PC-9 (cell line): Measurements from ENCODE around the gene CYLD. TPM values are rescaled to one million over a fixed set of nuclear protein-coding genes. Genes with fewer than 3 reads are reported as not detected.

Experiments used
- BruUV-seq: library from RNA; stranded (reverse); fragments of 400-500 nt; replicated peaks from 2 replicates; lab custom pipeline; 2021; lab: Mats Ljungman, UMichigan
- CTCF ChIA-PET: fragments of 300-600 bp; sonication (Branson Sonifier 250); formaldehyde crosslinking; loops from one replicate; lab custom pipeline; 2022; ENCODE audit warnings: antibody characterized with exemption; lab: Charles Lee
- POLR2A ChIA-PET: fragments of 300-600 bp; sonication (Branson Sonifier 250); formaldehyde crosslinking; loops from one replicate; lab custom pipeline; 2022; ENCODE audit warnings: antibody characterized with exemption; ENCODE audit not compliant: unreplicated experiment; lab: Charles Lee
- DNase-seq, 2 experiments: peaks; one replicate each; pipeline versions ENCODE4 v3.0.0 to v3.0.0-alpha.2; 2015 to 2022; ENCODE audit warnings: mixed read lengths in 1 of 2
- H2AFZ ChIP-seq: fragments of 200-600 bp; sonication (generic); 2 replicates; pipeline ENCODE4 v1.8.1; 2017; ENCODE audit warnings: antibody characterized with exemption
- H3F3A ChIP-seq: fragments of 200-600 bp; sonication (generic); 2 replicates; pipeline ENCODE4 v1.8.1; 2017; ENCODE audit warnings: antibody characterized with exemption, mild to moderate bottlenecking, low read depth; ENCODE audit not compliant: insufficient read depth
- H3K27ac ChIP-seq: fragments of 200-600 bp; sonication (generic); 2 replicates; pipeline ENCODE4 v1.6.1; 2016; ENCODE audit warnings: mixed run types
- H3K27me3 ChIP-seq: fragments of 200-600 bp; sonication (generic); 2 replicates; pipeline ENCODE4 v1.6.1; 2016; ENCODE audit warnings: low read depth, mixed run types; ENCODE audit not compliant: insufficient read depth
- H3K36me3 ChIP-seq: fragments of 200-600 bp; sonication (generic); 2 replicates; pipeline ENCODE4 v1.6.1; 2016; ENCODE audit warnings: low read depth, mixed run types
- H3K4me1 ChIP-seq: fragments of 200-600 bp; sonication (generic); replicated peaks from 2 replicates; pipeline ENCODE4 v1.6.1; 2016; ENCODE audit warnings: mixed run types; ENCODE audit not compliant: insufficient read depth
- H3K4me2 ChIP-seq: fragments of 200-600 bp; sonication (generic); 2 replicates; pipeline ENCODE4 v1.6.1; 2017; ENCODE audit warnings: mixed run types
- H3K4me3 ChIP-seq: fragments of 200-600 bp; sonication (generic); 2 replicates; pipeline ENCODE4 v1.6.1; 2016; ENCODE audit warnings: mixed run types
- H3K79me2 ChIP-seq: fragments of 200-600 bp; sonication (generic); 2 replicates; pipeline ENCODE4 v1.6.1; 2017; ENCODE audit warnings: low read depth, mixed run types
- H3K9me2 ChIP-seq: fragments of 200-600 bp; sonication (generic); 2 replicates; pipeline ENCODE4 v1.8.1; 2017; ENCODE audit warnings: mild to moderate bottlenecking; ENCODE audit not compliant: insufficient read depth
- H3K9me3 ChIP-seq: fragments of 200-600 bp; sonication (generic); 2 replicates; pipeline ENCODE4 v1.8.1; 2016; ENCODE audit warnings: low read depth; ENCODE audit not compliant: insufficient read depth
- H4K20me1 ChIP-seq: fragments of 200-600 bp; sonication (generic); 2 replicates; pipeline ENCODE4 v1.8.1; 2017; ENCODE audit not compliant: insufficient read depth
- CTCF ChIP-seq: fragments of 200-600 bp; sonication (generic); conservative IDR thresholded peaks from 2 replicates; pipeline ENCODE4 v1.6.1; 2017; ENCODE audit warnings: mixed run types, antibody characterized with exemption, mild to moderate bottlenecking, moderate library complexity
- EZH2 ChIP-seq: fragments of 200-600 bp; sonication (generic); IDR thresholded peaks from 2 replicates; pipeline ENCODE4 v1.8.0; 2017; ENCODE audit warnings: antibody characterized with exemption, low read depth
- intact Hi-C: fragments of 100-400 bp; cut with micrococcal nuclease; formaldehyde crosslinking; loops from one replicate; pipeline ENCODE4 v1.10.0; 2022; ENCODE audit not compliant: unreplicated experiment
- total RNA-seq: library from RNA; stranded (reverse); gene quantifications from 2 replicates; pipeline ENCODE4 v1.2.3, GENCODE V29; 2021

Gene CYLD
- total RNA-seq, 1 experiment from 2014 or later = 19.0 TPM

DNA sequence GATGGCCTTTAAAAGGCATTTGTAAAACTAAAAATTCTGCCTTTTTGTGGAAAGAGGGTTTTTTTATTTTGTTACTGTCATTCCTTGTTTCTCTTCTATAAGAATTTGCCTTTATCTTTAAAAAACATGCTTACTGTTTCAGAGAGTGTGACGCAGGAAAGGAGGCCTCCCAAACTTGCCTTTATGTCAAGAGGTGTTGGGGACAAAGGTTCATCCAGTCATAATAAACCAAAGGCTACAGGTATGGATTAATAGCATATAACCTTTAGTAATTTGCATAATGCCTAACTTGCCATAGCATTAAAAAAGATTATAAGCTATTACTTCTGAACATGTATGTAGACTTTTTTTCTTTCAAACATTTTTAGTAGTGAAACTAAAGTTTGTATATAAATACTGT lies 34.2 kb downstream of the CYLD start:
- H3K36me3 ChIP-seq = no peaks in the 10 kb centered on the region
- no peaks in the 10 kb centered on the region for H3K9me2 ChIP-seq
- H3K4me1 ChIP-seq = no peaks in the 10 kb centered on the region
- no peaks in the 10 kb centered on the region for H3K9me3 ChIP-seq
- H3K4me2 ChIP-seq = no peak overlapping the region
- no peaks in the 10 kb centered on the region for H4K20me1 ChIP-seq
- no TSS peak for BruUV-seq
- no peak overlapping the region for H3K4me3 ChIP-seq
- H2AFZ ChIP-seq = no peak overlapping the region
- H3K27ac ChIP-seq = no peak overlapping the region
- DNase-seq = no peak
- H3F3A ChIP-seq = no peaks in the 10 kb centered on the region
- ChIA-PET POLR2A (no interaction called here), CTCF (no interaction called here)
- TF ChIP-seq CTCF (no peak), EZH2 (no peak)
- intact Hi-C loops = no loop called here
- H3K27me3 ChIP-seq = no peaks in the 10 kb centered on the region
- H3K79me2 ChIP-seq = no peaks in the 10 kb centered on the region

DNA sequence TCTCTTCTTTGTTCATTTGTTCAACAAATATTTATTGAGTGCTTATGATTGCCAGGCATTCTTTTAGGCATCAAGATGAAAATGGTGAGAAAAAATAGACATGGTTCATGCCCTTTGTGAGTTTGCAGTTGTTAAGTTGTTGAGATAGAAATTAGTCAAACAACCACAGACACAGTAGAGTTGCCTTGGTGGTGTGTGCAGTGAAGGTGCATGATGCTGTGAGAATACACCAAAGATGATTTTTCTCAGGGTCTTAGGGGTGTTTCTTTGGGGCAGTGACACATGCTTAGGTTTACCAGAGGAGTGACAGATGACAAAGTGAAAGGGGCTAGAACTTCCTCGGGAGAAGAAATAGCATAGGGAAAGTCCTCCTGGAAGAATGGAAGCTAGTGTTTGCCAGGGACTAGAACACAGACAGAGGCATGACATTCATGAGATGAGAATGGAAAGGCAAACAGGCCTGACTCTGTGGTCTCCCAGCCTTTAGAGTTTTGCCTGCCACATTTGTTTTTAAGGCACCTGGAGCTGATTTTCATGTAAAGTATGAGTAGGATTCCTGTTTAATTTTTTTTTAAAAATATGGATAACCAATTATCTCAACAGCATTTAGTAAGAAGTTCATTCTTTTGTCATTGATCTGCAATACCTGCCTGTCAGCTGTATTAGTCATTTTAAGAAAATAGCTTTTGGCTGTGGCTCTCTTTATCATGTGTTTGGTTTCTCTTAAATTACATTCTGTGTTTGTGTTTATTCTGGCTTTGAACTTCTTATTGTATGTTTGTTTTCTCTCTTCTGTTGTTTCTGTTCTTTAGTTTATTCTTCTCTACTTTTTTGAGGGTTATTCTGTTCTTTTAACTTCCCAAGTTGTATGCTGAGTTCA lies 36.6 kb downstream of the CYLD start:
- H3K79me2 ChIP-seq = no peaks in the 10 kb centered on the region
- DNase-seq = no peak
- no peak overlapping the region for H3K4me2 ChIP-seq
- H3K36me3 ChIP-seq = no peaks in the 10 kb centered on the region
- no peak overlapping the region for H3K27ac ChIP-seq
- CTCF ChIA-PET = interaction anchor here (0.7 kb wide), 1 partner anchor 110 kb away, joined by 3 read pairs; no protein-coding TSS in a partner anchor
- TF ChIP-seq CTCF (no peak), EZH2 (no peak)
- H2AFZ ChIP-seq = no peak overlapping the region
- no peaks in the 10 kb centered on the region for H3K9me2 ChIP-seq
- POLR2A ChIA-PET = interaction anchor here (0.6 kb wide), 1 partner anchor 494 kb away, joined by 3 read pairs; no protein-coding TSS in a partner anchor
- H4K20me1 ChIP-seq = no peaks in the 10 kb centered on the region
- intact Hi-C loops = no loop called here
- no peaks in the 10 kb centered on the region for H3K27me3 ChIP-seq
- H3K4me1 ChIP-seq = no peaks in the 10 kb centered on the region
- H3F3A ChIP-seq = no peaks in the 10 kb centered on the region
- no peak overlapping the region for H3K4me3 ChIP-seq
- no TSS peak for BruUV-seq
- no peaks in the 10 kb centered on the region for H3K9me3 ChIP-seq

DNA sequence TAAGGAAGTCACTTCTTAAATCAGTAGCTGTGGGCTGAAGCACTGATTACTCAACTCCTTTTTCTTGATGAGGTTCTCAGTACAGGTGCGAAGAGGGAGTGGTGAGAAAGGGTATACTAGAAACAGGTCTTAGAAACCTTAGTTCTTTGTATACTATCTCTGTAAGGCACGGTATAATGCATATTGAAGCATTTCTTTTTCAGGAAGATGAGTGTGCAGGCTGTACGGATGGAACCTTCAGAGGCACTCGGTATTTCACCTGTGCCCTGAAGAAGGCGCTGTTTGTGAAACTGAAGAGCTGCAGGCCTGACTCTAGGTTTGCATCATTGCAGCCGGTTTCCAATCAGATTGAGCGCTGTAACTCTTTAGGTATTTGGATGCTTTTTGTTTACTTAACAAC lies 39.2 kb downstream of the CYLD start:
- H3K9me2 ChIP-seq = no peaks in the 10 kb centered on the region
- ChIA-PET POLR2A (no interaction called here), CTCF (no interaction called here)
- H3K79me2 ChIP-seq = no peaks in the 10 kb centered on the region
- H3K27ac ChIP-seq = no peak overlapping the region
- no peaks in the 10 kb centered on the region for H4K20me1 ChIP-seq
- no peak overlapping the region for H2AFZ ChIP-seq
- no peaks in the 10 kb centered on the region for H3K9me3 ChIP-seq
- H3K4me1 ChIP-seq = no peaks in the 10 kb centered on the region
- H3F3A ChIP-seq = no peaks in the 10 kb centered on the region
- intact Hi-C loops = no loop called here
- no peaks in the 10 kb centered on the region for H3K36me3 ChIP-seq
- H3K27me3 ChIP-seq = no peaks in the 10 kb centered on the region
- no peak for DNase-seq
- no peak overlapping the region for H3K4me3 ChIP-seq
- BruUV-seq = no TSS peak
- TF ChIP-seq EZH2 = no peak
- no peak overlapping the region for H3K4me2 ChIP-seq
